Natural killer cell (primary cell): Measurements from ENCODE around the gene KAT5. TPM values are rescaled to one million over a fixed set of nuclear protein-coding genes. Genes with fewer than 3 reads are reported as not detected.

Experiments
- ATAC-seq, 3 donors: fragments of 150-1000 bp in 2 of 3; fragments of 200-7000 bp in 1 of 3; cut with Tn5 transposase; 1 replicate in 1 of 3; 2 replicates in 2 of 3; pipeline ENCODE4 v1.10.0; 2021; ENCODE audit warnings: mild to moderate bottlenecking in 2 of 3, moderate library complexity in 2 of 3
- DNase-seq, 2 donors: peaks; one replicate each; pipeline versions ENCODE4 v3.0.0 to v3.0.0-alpha.2; 2013 to 2021; ENCODE audit warnings: mixed read lengths in 1 of 2
- H3K27ac ChIP-seq: one replicate; pipeline ENCODE4 v1.5.1; 2013; ENCODE audit warnings: mild to moderate bottlenecking, low read length
- H3K27me3 ChIP-seq: one replicate; pipeline ENCODE4 v1.6.1; 2013; ENCODE audit warnings: low read length; ENCODE audit not compliant: control insufficient read depth, insufficient read depth
- H3K36me3 ChIP-seq: one replicate; pipeline ENCODE4 v1.6.1; 2013; ENCODE audit warnings: low read length; ENCODE audit not compliant: control insufficient read depth, insufficient read depth
- H3K4me1 ChIP-seq: one replicate; pipeline ENCODE4 v1.6.1; 2013; ENCODE audit warnings: low read length; ENCODE audit not compliant: control insufficient read depth, insufficient read depth
- H3K4me3 ChIP-seq: one replicate; pipeline ENCODE4 v1.5.1; 2013; ENCODE audit warnings: low read length
- H3K9me3 ChIP-seq: one replicate; pipeline ENCODE4 v1.6.1; 2013; ENCODE audit warnings: low read length; ENCODE audit not compliant: control insufficient read depth, insufficient read depth
- H3K27ac Mint-ChIP-seq, 2 donors: one replicate each; pipeline ENCODE4 v1.8.0; 2022; ENCODE audit warnings: mild to moderate bottlenecking in 2 of 2, mixed read lengths in 2 of 2, moderate library complexity in 1 of 2
- H3K27me3 Mint-ChIP-seq, 2 donors: one replicate each; pipeline ENCODE4 v1.8.0; 2022; ENCODE audit warnings: low read depth in 2 of 2, mixed read lengths in 2 of 2
- H3K36me3 Mint-ChIP-seq: one replicate; pipeline ENCODE4 v1.8.0; 2022; ENCODE audit warnings: mixed read lengths
- H3K4me1 Mint-ChIP-seq, 2 donors: one replicate each; pipeline ENCODE4 v1.8.0; 2022; ENCODE audit warnings: mixed read lengths in 2 of 2
- H3K4me3 Mint-ChIP-seq: one replicate; pipeline ENCODE4 v1.8.0; 2022; ENCODE audit warnings: mild to moderate bottlenecking, moderate library complexity, mixed read lengths
- H3K9me3 Mint-ChIP-seq, 2 donors: one replicate each; pipeline ENCODE4 v1.8.0; 2022; ENCODE audit warnings: mixed read lengths in 2 of 2
- CTCF ChIP-seq: fragments of 200-600 bp; IDR thresholded peaks from one replicate; pipeline ENCODE4 v1.8.0; 2022; ENCODE audit warnings: antibody characterized with exemption
- WGBS: methylation state at CpG from one replicate; pipeline ENCODE4 v1.1.7; 2013; ENCODE audit warnings: missing lambda C conversion rate; ENCODE audit not compliant: insufficient coverage; 5-methylcytosine and 5-hydroxymethylcytosine counted together
- intact Hi-C: fragments of 100-400 bp; cut with micrococcal nuclease; formaldehyde crosslinking; loops from one replicate; pipeline ENCODE4 v1.14.2; 2022
- total RNA-seq, 4 donors: library from RNA; stranded (reverse); fragments of 120-200 nt in 1 of 4; gene quantifications; one replicate each; pipeline versions ENCODE4 v1.2.3 to v1.2.4, GENCODE V29; 2013 to 2022

The KAT5 gene
- total RNA-seq, 3 donors from 2014 or later (not counting 1 experiment from before 2014, with no cell fraction given) = 140 to 155 (median 146) TPM

GRCh38 chr11:65736810-65737209 lies 24.8 kb downstream of the KAT5 start:
- Histone ChIP-seq H3K9me3 (no peaks in the 10 kb centered on the region), H3K36me3 (no peaks in the 10 kb centered on the region), H3K4me1 (no peaks in the 10 kb centered on the region), H3K27me3 (peaks cover 5% of the 10 kb centered on the region), H3K27ac (no peak overlapping the region), H3K4me3 (no peak overlapping the region)
- H3K36me3 Mint-ChIP-seq = no peaks in the 10 kb centered on the region
- ATAC-seq = no peak
- H3K27me3 Mint-ChIP-seq = peaks cover 11 to 36% of the 10 kb centered on the region in 2 donors
- TF ChIP-seq CTCF = no peak
- DNase-seq = no peak
- H3K27ac Mint-ChIP-seq = no peak overlapping the region
- H3K4me1 Mint-ChIP-seq = no peaks in the 10 kb centered on the region
- intact Hi-C loops = no loop called here
- no peaks in the 10 kb centered on the region for H3K9me3 Mint-ChIP-seq
- no peak overlapping the region for H3K4me3 Mint-ChIP-seq

GRCh38 chr11:65739022-65739421 lies 27.0 kb downstream of the KAT5 start:
- Histone ChIP-seq H3K4me3 (no peak overlapping the region), H3K9me3 (no peaks in the 10 kb centered on the region), H3K27ac (no peak overlapping the region), H3K27me3 (peaks cover 3% of the 10 kb centered on the region), H3K36me3 (no peaks in the 10 kb centered on the region), H3K4me1 (no peaks in the 10 kb centered on the region)
- no peak for TF ChIP-seq CTCF
- ATAC-seq (no peak), DNase-seq (no peak)
- Mint-ChIP-seq H3K9me3 (no peaks in the 10 kb centered on the region), H3K27me3 (peaks cover 9 to 22% of the 10 kb centered on the region in 2 donors), H3K4me3 (no peak overlapping the region), H3K27ac (no peak overlapping the region), H3K4me1 (no peaks in the 10 kb centered on the region), H3K36me3 (no peaks in the 10 kb centered on the region)
- intact Hi-C loops = no loop called here
- no CpG with 5 or more reads among the region's 2 CpGs for WGBS

- Histone ChIP-seq H3K4me1 (no peaks in the 10 kb centered on the region), H3K4me3 (no peak overlapping the region), H3K9me3 (no peaks in the 10 kb centered on the region), H3K27me3 (peaks cover 3% of the 10 kb centered on the region), H3K27ac (no peak overlapping the region), H3K36me3 (no peaks in the 10 kb centered on the region)
- Mint-ChIP-seq H3K4me3 (no peak overlapping the region), H3K9me3 (no peaks in the 10 kb centered on the region), H3K27ac (no peak overlapping the region), H3K36me3 (no peaks in the 10 kb centered on the region), H3K4me1 (no peaks in the 10 kb centered on the region), H3K27me3 (peaks cover 13 to 22% of the 10 kb centered on the region in 2 donors)
- no peak for ATAC-seq
- no peak for DNase-seq
- no peak for TF ChIP-seq CTCF
- 84% methylated on average over 8 of the region's 8 CpGs for WGBS
- intact Hi-C loops = no loop called here
Measured at GRCh38 chr11:65741185-65741584, 29.1 kb downstream of the KAT5 start.

GRCh38 chr11:65742353-65742752 lies 30.3 kb downstream of the KAT5 start:
- no peak overlapping the region for H3K27ac ChIP-seq
- no peak overlapping the region for H3K4me3 ChIP-seq
- ATAC-seq (no peak), DNase-seq (no peak)
- Mint-ChIP-seq H3K4me1 (no peaks in the 10 kb centered on the region), H3K27me3 (peaks cover 19% of the 10 kb centered on the region in 2 donors), H3K27ac (no peak overlapping the region), H3K9me3 (no peaks in the 10 kb centered on the region), H3K36me3 (no peaks in the 10 kb centered on the region), H3K4me3 (no peak overlapping the region)
- H3K9me3 ChIP-seq = no peaks in the 10 kb centered on the region
- H3K36me3 ChIP-seq = no peaks in the 10 kb centered on the region
- intact Hi-C loops = no loop called here
- no peaks in the 10 kb centered on the region for H3K27me3 ChIP-seq
- no peak for TF ChIP-seq CTCF
- WGBS = 100% methylated on average over 1 of the region's 1 CpG
- H3K4me1 ChIP-seq = no peaks in the 10 kb centered on the region
